Caco-2 (cell line): ENCODE results near the gene USP13. TPM values are rescaled to one million over a fixed set of nuclear protein-coding genes. Genes with fewer than 3 reads are reported as not detected.

ENCODE experiments used
- BruUV-seq: library from RNA; stranded (reverse); fragments of 400-500 nt; replicated peaks from 2 replicates; lab custom pipeline; 2021; lab: Mats Ljungman, UMichigan
- CTCF ChIA-PET: fragments of 300-600 bp; sonication (Branson Sonifier 250); formaldehyde crosslinking; loops from one replicate; lab custom pipeline; 2022; ENCODE audit warnings: antibody characterized with exemption; lab: Charles Lee
- POLR2A ChIA-PET: fragments of 300-600 bp; sonication (Branson Sonifier 250); formaldehyde crosslinking; loops from one replicate; lab custom pipeline; 2022; ENCODE audit warnings: antibody characterized with exemption; lab: Charles Lee
- DNase-seq, 2 experiments: peaks; one replicate each; pipeline versions ENCODE4 v3.0.0 to v3.0.0-alpha.2; 2020 to 2022
- H3K27me3 ChIP-seq: replicated peaks from 2 replicates; pipeline ENCODE4 v1.6.0; 2011; ENCODE audit warnings: low read length; ENCODE audit not compliant: control insufficient read depth, insufficient read depth
- H3K36me3 ChIP-seq: 2 replicates; pipeline ENCODE4 v1.5.1; 2011; ENCODE audit warnings: low read length; ENCODE audit not compliant: control insufficient read depth, insufficient read depth
- H3K4me1 ChIP-seq: fragments of 250-450 bp; sonication (Bioruptor Pico); 2 replicates; pipeline ENCODE4 v1.5.1; 2020; ENCODE audit warnings: mild to moderate bottlenecking
- H3K4me3 ChIP-seq: 2 replicates; pipeline ENCODE4 v1.5.1; 2011; ENCODE audit warnings: low read depth, mild to moderate bottlenecking, control low read depth, low read length
- H3K9me3 ChIP-seq: fragments of 250-450 bp; sonication (Bioruptor Pico); 2 replicates; pipeline ENCODE4 v1.5.1; 2020; ENCODE audit warnings: mild to moderate bottlenecking, moderate library complexity
- H3K27ac Mint-ChIP-seq: one replicate; pipeline ENCODE4 v1.8.0; 2022; ENCODE audit warnings: mixed read lengths; ENCODE audit not compliant: unreplicated experiment
- H3K27me3 Mint-ChIP-seq: one replicate; pipeline ENCODE4 v1.8.0; 2022; ENCODE audit warnings: mixed read lengths; ENCODE audit not compliant: insufficient read depth, unreplicated experiment
- H3K36me3 Mint-ChIP-seq: one replicate; pipeline ENCODE4 v1.8.0; 2022; ENCODE audit warnings: mild to moderate bottlenecking, mixed read lengths; ENCODE audit not compliant: insufficient read depth, unreplicated experiment
- H3K4me1 Mint-ChIP-seq: one replicate; pipeline ENCODE4 v1.8.0; 2022; ENCODE audit warnings: low read depth, mixed read lengths; ENCODE audit not compliant: unreplicated experiment
- H3K4me3 Mint-ChIP-seq: one replicate; pipeline ENCODE4 v1.8.0; 2022; ENCODE audit warnings: mild to moderate bottlenecking, moderate library complexity, mixed read lengths; ENCODE audit not compliant: unreplicated experiment
- H3K9me3 Mint-ChIP-seq: one replicate; pipeline ENCODE4 v1.8.0; 2022; ENCODE audit warnings: mixed read lengths; ENCODE audit not compliant: unreplicated experiment
- CTCF ChIP-seq, 2 experiments: fragments of 200-600 bp in 1 of 2; IDR thresholded peaks; 1 replicate in 1 of 2; 2 replicates in 1 of 2; pipeline versions ENCODE4 v1.5.1 to v1.8.0; 2011 to 2022; ENCODE audit warnings: antibody characterized with exemption in 1 of 2, control low read depth in 1 of 2, inconsistent platforms in 1 of 2, low read depth in 1 of 2, low read length in 1 of 2, mild to moderate bottlenecking in 1 of 2, moderate library complexity in 1 of 2; ENCODE audit not compliant: insufficient read depth in 1 of 2, severe bottlenecking in 1 of 2, unreplicated experiment in 1 of 2
- intact Hi-C: fragments of 100-400 bp; cut with micrococcal nuclease; formaldehyde crosslinking; loops from one replicate; pipeline ENCODE4 v1.10.0; 2022; ENCODE audit not compliant: unreplicated experiment
- total RNA-seq: library from RNA; stranded (reverse); gene quantifications from 2 replicates; pipeline ENCODE4 v1.2.3, GENCODE V29; 2022

Gene USP13
- total RNA-seq, 1 experiment from 2014 or later: 16.2 TPM

- Histone ChIP-seq H3K4me1 (no peaks in the 10 kb centered on the region), H3K4me3 (no peak overlapping the region), H3K36me3 (no peaks in the 10 kb centered on the region), H3K9me3 (no peaks in the 10 kb centered on the region), H3K27me3 (no peaks in the 10 kb centered on the region)
- ChIA-PET CTCF (no interaction called here), POLR2A (no interaction called here)
- H3K36me3 Mint-ChIP-seq: peaks cover 22% of the 10 kb centered on the region
- DNase-seq: no peak
- H3K4me3 Mint-ChIP-seq: no peak overlapping the region
- TF ChIP-seq CTCF (IDR thresholded peaks at IDR 0.05; ENCODE audit: insufficient read depth in 1 of 2, low read depth in 1 of 2, low read length in 1 of 2, severe bottlenecking in 1 of 2, unreplicated experiment in 1 of 2): no peak
- BruUV-seq: no TSS peak
- no peaks in the 10 kb centered on the region for H3K9me3 Mint-ChIP-seq
- H3K27ac Mint-ChIP-seq: no peak overlapping the region
- no peaks in the 10 kb centered on the region for H3K4me1 Mint-ChIP-seq
- H3K27me3 Mint-ChIP-seq: no peaks in the 10 kb centered on the region
- intact Hi-C loops: loop anchor here (5.0 kb wide), 1 partner anchor 47 kb away; no protein-coding TSS in a partner anchor
These were observed 112.6 kb downstream of the USP13 start for GRCh38 chr3:179765396-179765795.

GRCh38 chr3:179766416-179767133 lies 113.7 kb downstream of the USP13 start:
- Histone ChIP-seq H3K27me3 (no peaks in the 10 kb centered on the region), H3K4me1 (no peaks in the 10 kb centered on the region), H3K36me3 (no peaks in the 10 kb centered on the region), H3K4me3 (no peak overlapping the region), H3K9me3 (no peaks in the 10 kb centered on the region)
- no TSS peak for BruUV-seq
- intact Hi-C loops: loop anchor here (5.0 kb wide), 1 partner anchor 46 kb away; no protein-coding TSS in a partner anchor
- H3K4me3 Mint-ChIP-seq: no peak overlapping the region
- no peak for TF ChIP-seq CTCF (IDR thresholded peaks at IDR 0.05; ENCODE audit: insufficient read depth in 1 of 2, low read depth in 1 of 2, low read length in 1 of 2, severe bottlenecking in 1 of 2, unreplicated experiment in 1 of 2)
- ChIA-PET POLR2A (no interaction called here), CTCF (interaction anchor here (0.5 kb wide), 1 partner anchor 167 kb away, joined by 3 read pairs; no protein-coding TSS in a partner anchor)
- no peaks in the 10 kb centered on the region for H3K4me1 Mint-ChIP-seq
- H3K27me3 Mint-ChIP-seq: no peaks in the 10 kb centered on the region
- no peak for DNase-seq
- H3K36me3 Mint-ChIP-seq: peaks cover 21% of the 10 kb centered on the region
- no peak overlapping the region for H3K27ac Mint-ChIP-seq
- H3K9me3 Mint-ChIP-seq: no peaks in the 10 kb centered on the region

- CTCF ChIA-PET: interaction anchor here (0.7 to 1.4 kb wide), 6 partner anchors 29 to 161 kb away, joined by 3 to 8 read pairs (median 4); no protein-coding TSS in a partner anchor
- Mint-ChIP-seq H3K27ac (no peak overlapping the region), H3K36me3 (peaks cover 14% of the 10 kb centered on the region), H3K9me3 (no peaks in the 10 kb centered on the region), H3K4me3 (no peak overlapping the region), H3K4me1 (no peaks in the 10 kb centered on the region), H3K27me3 (no peaks in the 10 kb centered on the region)
- intact Hi-C loops: loop anchor here (1.0 to 5.0 kb wide), 5 partner anchors 44 to 827 kb away; no protein-coding TSS in a partner anchor
- POLR2A ChIA-PET: no interaction called here
- no peaks in the 10 kb centered on the region for H3K4me1 ChIP-seq
- peak; percentile 45 to 63 for DNase-seq
- no peaks in the 10 kb centered on the region for H3K27me3 ChIP-seq
- H3K36me3 ChIP-seq: no peaks in the 10 kb centered on the region
- TF ChIP-seq CTCF (IDR thresholded peaks at IDR 0.05; ENCODE audit: insufficient read depth in 1 of 2, low read depth in 1 of 2, low read length in 1 of 2, severe bottlenecking in 1 of 2, unreplicated experiment in 1 of 2): peak; percentile 34 to 65
- H3K4me3 ChIP-seq: no peak overlapping the region
- H3K9me3 ChIP-seq: no peaks in the 10 kb centered on the region
- BruUV-seq: no TSS peak
These were observed 115.2 kb downstream of the USP13 start for GRCh38 chr3:179768080-179768479.
